ENCODE data around the gene PTGIR. TPM values are rescaled to one million over a fixed set of nuclear protein-coding genes. Genes with fewer than 3 reads are reported as not detected.
A peak's percentile ranks its signal among the peaks of the same experiment; 100 is the strongest.

PTGIR gene
- total and polyA plus RNA-seq, 2 of the 4 experiments (the other 2 are of a cell fraction): 0.54 to 5.3 TPM

DNA sequence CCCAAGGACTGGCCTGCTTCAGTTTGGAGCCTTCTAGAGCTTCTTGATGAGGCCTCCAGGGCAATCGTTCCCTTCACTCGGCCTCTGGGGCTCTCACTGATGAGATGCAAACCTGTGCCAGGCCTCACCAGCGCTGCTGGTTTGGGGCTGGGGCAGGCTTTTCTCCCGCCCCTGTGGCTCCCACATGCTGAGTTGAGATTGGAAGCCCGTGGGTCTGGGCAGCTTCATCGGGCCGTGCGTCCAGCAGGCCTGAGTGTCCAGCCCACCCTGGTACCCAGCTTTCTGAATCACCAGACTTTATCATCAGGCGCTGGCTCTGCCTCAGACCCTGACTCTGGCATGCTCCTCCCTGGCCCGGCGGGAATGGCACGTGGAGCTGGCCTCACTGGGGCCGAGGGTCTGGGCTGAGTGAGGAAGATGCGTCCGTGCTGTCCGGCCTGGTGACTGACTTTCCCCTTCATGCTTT, 19.5 kb downstream of the PTGIR start:
- H2BK20ac ChIP-seq (ENCODE audit: low read depth, low read length): no peak overlapping the region
- H3K36me3 ChIP-seq (ENCODE audit: control insufficient read depth, insufficient read depth, low read length): peaks cover 49% of the 10 kb centered on the region
- H3K56ac ChIP-seq (ENCODE audit: extremely low read depth, insufficient read depth, low read length): no peak overlapping the region
- no peaks in the 10 kb centered on the region for H3K9me3 ChIP-seq (ENCODE audit: control insufficient read depth, insufficient read depth, low read length)
- no CpG with 5 or more reads among the region's 16 CpGs for WGBS, 2 experiments (ENCODE audit: extremely low coverage in 2 of 2, insufficient read length in 1 of 2)
- no peak overlapping the region for H4K5ac ChIP-seq (ENCODE audit: low read depth, low read length)
- no peak overlapping the region for H2AFZ ChIP-seq (replicated peaks; ENCODE audit: low read length, poor library complexity)
- H3K18ac ChIP-seq (ENCODE audit: low read depth, low read length): no peak overlapping the region
- no TSS peak for BruUV-seq (replicated peaks)
- H2BK15ac ChIP-seq (ENCODE audit: low read depth, low read length): no peak overlapping the region
- DNase-seq (no peak), ATAC-seq (ENCODE audit: low read depth) (no peak)
- peak overlapping the region; percentile 31 for H2AK9ac ChIP-seq (replicated peaks; ENCODE audit: low read depth, low read length, poor library complexity)
- H2BK120ac ChIP-seq (ENCODE audit: low read depth, low read length): no peak overlapping the region
- H3K4me3 ChIP-seq (ENCODE audit: insufficient read depth, low read depth, low read length): no peak overlapping the region
- no peak overlapping the region for H4K8ac ChIP-seq (ENCODE audit: low read depth in 2 of 2, low read length in 2 of 2)
- H3K23ac ChIP-seq (ENCODE audit: low read depth, low read length): no peak overlapping the region; the same call in 1 of the 2 replicates
- H2BK5ac ChIP-seq (ENCODE audit: low read depth, low read length, poor library complexity, severe bottlenecking): no peak overlapping the region
- H4K20me1 ChIP-seq (ENCODE audit: insufficient read depth, low read length): peaks cover 71% of the 10 kb centered on the region
- in situ Hi-C loops (cut with MboI; ENCODE audit: low sequenced_read_pairs): no loop called here
- H3K4me2 ChIP-seq (ENCODE audit: low read depth, low read length): no peak overlapping the region
- dilution Hi-C loops (cut with HindIII; ENCODE audit: low sequenced_read_pairs, unreplicated experiment): no loop called here
- H4K91ac ChIP-seq (ENCODE audit: insufficient read depth, low read depth, low read length): no peak overlapping the region
- H2AK5ac ChIP-seq (ENCODE audit: low read depth, low read length): no peak overlapping the region
- H3K4ac ChIP-seq (ENCODE audit: low read depth, low read length): no peak overlapping the region
- TF ChIP-seq RFX5 (IDR thresholded peaks at IDR 0.05; ENCODE audit: low read depth, low read length): no peak
- TF ChIP-seq NFE2L2 (IDR thresholded peaks at IDR 0.05; ENCODE audit: low read depth, low read length): no peak
- no peak for TF ChIP-seq CHD1 (IDR thresholded peaks at IDR 0.05; ENCODE audit: low read depth, low read length)
- TF ChIP-seq MXI1 (IDR thresholded peaks at IDR 0.05; ENCODE audit: borderline replicate concordance, low read depth, low read length): no peak
- TF ChIP-seq, protein P1, sequence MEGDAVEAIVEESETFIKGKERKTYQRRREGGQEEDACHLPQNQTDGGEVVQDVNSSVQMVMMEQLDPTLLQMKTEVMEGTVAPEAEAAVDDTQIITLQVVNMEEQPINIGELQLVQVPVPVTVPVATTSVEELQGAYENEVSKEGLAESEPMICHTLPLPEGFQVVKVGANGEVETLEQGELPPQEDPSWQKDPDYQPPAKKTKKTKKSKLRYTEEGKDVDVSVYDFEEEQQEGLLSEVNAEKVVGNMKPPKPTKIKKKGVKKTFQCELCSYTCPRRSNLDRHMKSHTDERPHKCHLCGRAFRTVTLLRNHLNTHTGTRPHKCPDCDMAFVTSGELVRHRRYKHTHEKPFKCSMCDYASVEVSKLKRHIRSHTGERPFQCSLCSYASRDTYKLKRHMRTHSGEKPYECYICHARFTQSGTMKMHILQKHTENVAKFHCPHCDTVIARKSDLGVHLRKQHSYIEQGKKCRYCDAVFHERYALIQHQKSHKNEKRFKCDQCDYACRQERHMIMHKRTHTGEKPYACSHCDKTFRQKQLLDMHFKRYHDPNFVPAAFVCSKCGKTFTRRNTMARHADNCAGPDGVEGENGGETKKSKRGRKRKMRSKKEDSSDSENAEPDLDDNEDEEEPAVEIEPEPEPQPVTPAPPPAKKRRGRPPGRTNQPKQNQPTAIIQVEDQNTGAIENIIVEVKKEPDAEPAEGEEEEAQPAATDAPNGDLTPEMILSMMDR (conservative IDR thresholded peaks at IDR 0.05; ENCODE audit: low read depth, low read length): no peak
- TF ChIP-seq BHLHE40 (IDR thresholded peaks at IDR 0.05; ENCODE audit: low read depth, low read length): no peak
- no peak for TF ChIP-seq CEBPB (IDR thresholded peaks at IDR 0.05; ENCODE audit: low read depth, low read length)
- no peak for TF ChIP-seq MAFK (IDR thresholded peaks at IDR 0.05; ENCODE audit: low read depth, low read length)
- no peak for TF ChIP-seq RAD21 (IDR thresholded peaks at IDR 0.05; ENCODE audit: low read length)
- TF ChIP-seq, protein P2, sequence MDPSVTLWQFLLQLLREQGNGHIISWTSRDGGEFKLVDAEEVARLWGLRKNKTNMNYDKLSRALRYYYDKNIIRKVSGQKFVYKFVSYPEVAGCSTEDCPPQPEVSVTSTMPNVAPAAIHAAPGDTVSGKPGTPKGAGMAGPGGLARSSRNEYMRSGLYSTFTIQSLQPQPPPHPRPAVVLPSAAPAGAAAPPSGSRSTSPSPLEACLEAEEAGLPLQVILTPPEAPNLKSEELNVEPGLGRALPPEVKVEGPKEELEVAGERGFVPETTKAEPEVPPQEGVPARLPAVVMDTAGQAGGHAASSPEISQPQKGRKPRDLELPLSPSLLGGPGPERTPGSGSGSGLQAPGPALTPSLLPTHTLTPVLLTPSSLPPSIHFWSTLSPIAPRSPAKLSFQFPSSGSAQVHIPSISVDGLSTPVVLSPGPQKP (IDR thresholded peaks at IDR 0.05; ENCODE audit: borderline replicate concordance, low read depth, low read length): no peak
- TF ChIP-seq, protein P3, sequence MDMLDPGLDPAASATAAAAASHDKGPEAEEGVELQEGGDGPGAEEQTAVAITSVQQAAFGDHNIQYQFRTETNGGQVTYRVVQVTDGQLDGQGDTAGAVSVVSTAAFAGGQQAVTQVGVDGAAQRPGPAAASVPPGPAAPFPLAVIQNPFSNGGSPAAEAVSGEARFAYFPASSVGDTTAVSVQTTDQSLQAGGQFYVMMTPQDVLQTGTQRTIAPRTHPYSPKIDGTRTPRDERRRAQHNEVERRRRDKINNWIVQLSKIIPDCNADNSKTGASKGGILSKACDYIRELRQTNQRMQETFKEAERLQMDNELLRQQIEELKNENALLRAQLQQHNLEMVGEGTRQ (IDR thresholded peaks at IDR 0.05; ENCODE audit: low read depth, low read length): no peak
- no peak for TF ChIP-seq MAZ (IDR thresholded peaks at IDR 0.05; ENCODE audit: borderline replicate concordance, low read depth, low read length)
- TF ChIP-seq SMC3 (IDR thresholded peaks at IDR 0.05; ENCODE audit: low read depth, low read length): no peak
- no peak for TF ChIP-seq POLR2A (IDR thresholded peaks at IDR 0.05; ENCODE audit: low read depth, low read length)
- no peak for TF ChIP-seq RCOR1 (IDR thresholded peaks at IDR 0.05; ENCODE audit: insufficient replicate concordance, low read length)
- no peak for TF ChIP-seq FOS (IDR thresholded peaks at IDR 0.05; ENCODE audit: low read depth, low read length)
- CTCF ChIA-PET: interaction anchor here (0.8 kb wide), 1 partner anchor 26 kb away, joined by 3 read pairs; no protein-coding TSS in a partner anchor
- peaks cover 3 to 72% of the 10 kb centered on the region in 2 experiments; a peak in 3 of 4 replicates for H3K79me1 ChIP-seq (ENCODE audit: low read depth in 1 of 2, low read length in 2 of 2)
- H3K4me1 ChIP-seq (ENCODE audit: control insufficient read depth, insufficient read depth, low read length): peaks cover 15% of the 10 kb centered on the region
- H3K27ac ChIP-seq (ENCODE audit: insufficient read depth, low read length): no peak overlapping the region
- H3K27me3 ChIP-seq (ENCODE audit: control insufficient read depth, insufficient read depth, low read length): no peaks in the 10 kb centered on the region
- intact Hi-C loops (cut with micrococcal nuclease): no loop called here
- H3K9me1 ChIP-seq (ENCODE audit: insufficient read depth, low read length): peaks cover 10% of the 10 kb centered on the region
- POLR2A ChIA-PET (ENCODE audit: unreplicated experiment): no interaction called here
- H3K9ac ChIP-seq (ENCODE audit: low read depth, low read length): no peak overlapping the region
- H3K14ac ChIP-seq (replicated peaks; ENCODE audit: low read depth, low read length): no peak overlapping the region
